ENCODE data around the gene TK1. TPM values are rescaled to one million over a fixed set of nuclear protein-coding genes. Genes with fewer than 3 reads are reported as not detected.

TK1 gene
- total and polyA plus RNA-seq, 9 donors, result 0.35 to 4.9 (median 1.4) TPM

- no peaks in the 10 kb centered on the region for H3K27me3 ChIP-seq
- intact Hi-C loops (cut with DNase I), result loop anchor here in 1 of 4 donors (1.0 kb wide), 1 partner anchor 31 kb away; no protein-coding TSS in a partner anchor
- no peak for DNase-seq
- H3K9me3 ChIP-seq, result no peaks in the 10 kb centered on the region
- 75 to 84% (median 79%) methylated on average over 11 of the region's 11 CpGs for WGBS, 3 donors
- H3K4me1 ChIP-seq (ENCODE audit: insufficient read depth), result peaks cover 1% of the 10 kb centered on the region
- H3K27ac ChIP-seq, result no peak overlapping the region
- no peak for TF ChIP-seq POLR2A (IDR thresholded peaks at IDR 0.05)
- TF ChIP-seq, protein P1, sequence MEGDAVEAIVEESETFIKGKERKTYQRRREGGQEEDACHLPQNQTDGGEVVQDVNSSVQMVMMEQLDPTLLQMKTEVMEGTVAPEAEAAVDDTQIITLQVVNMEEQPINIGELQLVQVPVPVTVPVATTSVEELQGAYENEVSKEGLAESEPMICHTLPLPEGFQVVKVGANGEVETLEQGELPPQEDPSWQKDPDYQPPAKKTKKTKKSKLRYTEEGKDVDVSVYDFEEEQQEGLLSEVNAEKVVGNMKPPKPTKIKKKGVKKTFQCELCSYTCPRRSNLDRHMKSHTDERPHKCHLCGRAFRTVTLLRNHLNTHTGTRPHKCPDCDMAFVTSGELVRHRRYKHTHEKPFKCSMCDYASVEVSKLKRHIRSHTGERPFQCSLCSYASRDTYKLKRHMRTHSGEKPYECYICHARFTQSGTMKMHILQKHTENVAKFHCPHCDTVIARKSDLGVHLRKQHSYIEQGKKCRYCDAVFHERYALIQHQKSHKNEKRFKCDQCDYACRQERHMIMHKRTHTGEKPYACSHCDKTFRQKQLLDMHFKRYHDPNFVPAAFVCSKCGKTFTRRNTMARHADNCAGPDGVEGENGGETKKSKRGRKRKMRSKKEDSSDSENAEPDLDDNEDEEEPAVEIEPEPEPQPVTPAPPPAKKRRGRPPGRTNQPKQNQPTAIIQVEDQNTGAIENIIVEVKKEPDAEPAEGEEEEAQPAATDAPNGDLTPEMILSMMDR (IDR thresholded peaks at IDR 0.05), result no peak
- TF ChIP-seq EP300 (IDR thresholded peaks at IDR 0.05), result no peak
- no peak overlapping the region for H3K4me3 ChIP-seq
- no peaks in the 10 kb centered on the region for H3K36me3 ChIP-seq
Measured at GRCh38 chr17:78211032-78211431, 24.2 kb upstream of the TK1 start.

- Histone ChIP-seq H3K4me3 (no peak overlapping the region), H3K27me3 (no peaks in the 10 kb centered on the region), H3K4me1 (ENCODE audit: insufficient read depth) (peaks cover 1% of the 10 kb centered on the region), H3K36me3 (no peaks in the 10 kb centered on the region), H3K9me3 (no peaks in the 10 kb centered on the region), H3K27ac (no peak overlapping the region)
- intact Hi-C loops (cut with DNase I), result no loop called here
- no peak for TF ChIP-seq POLR2A (IDR thresholded peaks at IDR 0.05)
- TF ChIP-seq, protein P1 (IDR thresholded peaks at IDR 0.05), result no peak
- TF ChIP-seq EP300 (IDR thresholded peaks at IDR 0.05), result no peak
- WGBS, 3 donors, result 67 to 79% (median 74%) methylated on average over 10 of the region's 10 CpGs
- DNase-seq, result no peak
Measured at GRCh38 chr17:78210111-78210510, 23.3 kb upstream of the TK1 start.

GRCh38 chr17:78208486-78208885 lies 21.6 kb upstream of the TK1 start:
- intact Hi-C loops (cut with DNase I), result no loop called here
- Histone ChIP-seq H3K36me3 (no peaks in the 10 kb centered on the region), H3K4me1 (ENCODE audit: insufficient read depth) (no peaks in the 10 kb centered on the region), H3K9me3 (no peaks in the 10 kb centered on the region), H3K27ac (no peak overlapping the region), H3K27me3 (no peaks in the 10 kb centered on the region), H3K4me3 (no peak overlapping the region)
- WGBS, 3 donors, result 34 to 57% (median 47%) methylated on average over 3 of the region's 3 CpGs
- TF ChIP-seq POLR2A (IDR thresholded peaks at IDR 0.05) (no peak), EP300 (IDR thresholded peaks at IDR 0.05) (no peak)
- TF ChIP-seq, protein P1 (IDR thresholded peaks at IDR 0.05), result no peak
- DNase-seq, result no peak

DNA sequence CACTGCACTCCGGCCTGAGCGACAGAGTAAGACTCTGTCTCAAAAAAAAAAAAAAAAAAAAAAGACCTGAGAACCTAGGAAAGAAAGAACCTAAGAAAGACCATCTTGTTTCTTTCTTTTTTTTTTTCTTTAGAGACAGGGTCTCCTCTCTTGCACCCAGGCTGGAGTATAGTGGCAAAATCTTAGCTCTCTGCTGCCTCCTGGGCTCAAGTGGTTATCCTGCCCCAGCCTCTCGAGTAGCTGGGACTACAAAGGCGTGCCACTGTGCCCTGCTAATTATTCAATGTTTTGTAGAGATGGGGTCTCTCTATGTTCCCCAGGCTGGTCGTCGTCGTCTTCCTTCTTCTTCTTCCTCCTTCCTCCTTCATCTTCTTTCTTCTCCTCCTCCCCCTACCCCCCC lies 19.4 kb upstream of the TK1 start:
- Histone ChIP-seq H3K36me3 (no peaks in the 10 kb centered on the region), H3K27ac (no peak overlapping the region), H3K27me3 (no peaks in the 10 kb centered on the region), H3K4me3 (no peak overlapping the region), H3K4me1 (ENCODE audit: insufficient read depth) (no peaks in the 10 kb centered on the region), H3K9me3 (no peaks in the 10 kb centered on the region)
- WGBS, 3 donors, result 76 to 82% (median 82%) methylated on average over 7 of the region's 7 CpGs
- intact Hi-C loops (cut with DNase I), result no loop called here
- TF ChIP-seq EP300 (IDR thresholded peaks at IDR 0.05), result no peak
- TF ChIP-seq, protein P1 (IDR thresholded peaks at IDR 0.05), result no peak
- TF ChIP-seq POLR2A (IDR thresholded peaks at IDR 0.05), result no peak
- no peak for DNase-seq

Data from ovary (tissue), 9 donors.